Measurements from ENCODE around the gene TRIM65. TPM values are rescaled to one million over a fixed set of nuclear protein-coding genes. Genes with fewer than 3 reads are reported as not detected.
A peak's percentile ranks its signal among the peaks of the same experiment; 100 is the strongest.

The TRIM65 gene
- total and polyA plus RNA-seq, 2 of the 13 experiments (the other 11 are each of a cell fraction or from before 2014, with no cell fraction given): 10.3 to 22.4 TPM

DNA sequence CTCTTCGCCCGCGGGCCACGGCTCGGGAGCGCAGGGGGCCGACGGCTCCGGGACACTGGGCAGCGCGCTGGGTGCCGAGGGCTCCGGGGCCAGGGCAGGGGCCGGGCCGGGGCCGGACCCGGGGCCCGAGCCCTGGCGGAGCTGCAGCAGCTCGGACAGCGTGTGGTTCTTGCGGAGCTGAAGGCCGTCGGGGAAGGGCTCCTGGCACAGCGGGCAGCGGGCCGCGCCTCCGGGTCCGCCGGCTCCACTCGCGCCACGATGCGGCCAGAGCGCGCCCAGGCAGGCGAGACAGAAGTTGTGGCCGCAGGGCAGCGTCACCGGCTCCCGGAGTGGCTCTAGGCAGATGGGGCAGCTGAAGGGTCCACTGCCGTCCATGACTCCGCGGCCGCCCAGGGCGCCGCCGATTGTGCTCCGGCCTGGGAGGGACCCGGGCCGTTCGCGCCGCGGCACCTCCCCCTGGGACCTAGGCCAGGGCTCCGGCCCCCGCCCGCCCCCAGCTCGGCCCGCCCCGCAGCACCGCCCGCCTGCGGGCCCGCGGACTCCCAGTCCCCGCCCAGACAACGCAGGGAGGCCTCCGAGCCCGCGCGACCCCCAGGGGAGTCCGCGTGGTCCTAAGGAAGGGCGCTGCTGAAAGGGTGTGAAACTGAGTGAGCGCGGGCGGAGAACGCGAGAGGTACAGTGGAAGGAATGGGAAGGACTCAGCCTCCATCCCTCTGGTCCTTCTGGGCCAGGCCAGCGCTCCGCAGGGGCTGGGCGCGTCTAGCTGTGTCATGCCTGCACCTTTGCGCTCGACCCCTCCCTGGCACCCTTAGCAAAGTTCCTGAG lies 18.4 kb downstream of the TRIM65 start, which contains the start of gene TRIM47 (continued):
- TF ChIP-seq ZSCAN22 (CRISPR knock-in tag; IDR thresholded peaks at IDR 0.05) (peak; percentile 59; the same call in 1 of the 2 replicates), CBX2 (IDR thresholded peaks at IDR 0.05; ENCODE audit: low read depth, low read length) (no peak), CBX2 (CRISPR knock-in tag; IDR thresholded peaks at IDR 0.05; ENCODE audit: low read depth) (no peak), GPN1 (CRISPR knock-in tag; IDR thresholded peaks at IDR 0.05; ENCODE audit: borderline replicate concordance) (no peak), KLF16 (CRISPR knock-in tag; IDR thresholded peaks at IDR 0.05) (peak in 1 of 2 experiments; percentile 75; a peak in 2 of 4 replicates), ERF (CRISPR knock-in tag; IDR thresholded peaks at IDR 0.05) (peak; percentile 81), MTF2 (CRISPR knock-in tag; IDR thresholded peaks at IDR 0.05; ENCODE audit: borderline replicate concordance) (no peak), ZNF143 (CRISPR knock-in tag; IDR thresholded peaks at IDR 0.05) (peak; percentile 54), ZNF546 (CRISPR knock-in tag; conservative IDR thresholded peaks at IDR 0.05) (peak; percentile 91), ONECUT2 (CRISPR knock-in tag; IDR thresholded peaks at IDR 0.05) (no peak), ZNF292 (CRISPR knock-in tag; IDR thresholded peaks at IDR 0.05; ENCODE audit: borderline replicate concordance, low read depth) (peak; percentile 79; the same call in 1 of the 2 replicates), MAZ (IDR thresholded peaks at IDR 0.05; ENCODE audit: borderline replicate concordance, low read depth, low read length) (peak; percentile 58; the same call in 1 of the 2 replicates), MAZ (CRISPR knock-in tag; IDR thresholded peaks at IDR 0.05; ENCODE audit: low read depth) (no peak; the same call in 1 of the 2 replicates), EHMT2 (IDR thresholded peaks at IDR 0.05; ENCODE audit: borderline replicate concordance, low read depth, low read length) (no peak), ZZZ3 (CRISPR knock-in tag; IDR thresholded peaks at IDR 0.05; ENCODE audit: borderline replicate concordance) (peak; percentile 70; the same call in 1 of the 2 replicates), ZNF549 (CRISPR knock-in tag; IDR thresholded peaks at IDR 0.05) (no peak), ZFAT (CRISPR knock-in tag; conservative IDR thresholded peaks at IDR 0.05) (no peak)
- TF ChIP-seq, protein P1, sequence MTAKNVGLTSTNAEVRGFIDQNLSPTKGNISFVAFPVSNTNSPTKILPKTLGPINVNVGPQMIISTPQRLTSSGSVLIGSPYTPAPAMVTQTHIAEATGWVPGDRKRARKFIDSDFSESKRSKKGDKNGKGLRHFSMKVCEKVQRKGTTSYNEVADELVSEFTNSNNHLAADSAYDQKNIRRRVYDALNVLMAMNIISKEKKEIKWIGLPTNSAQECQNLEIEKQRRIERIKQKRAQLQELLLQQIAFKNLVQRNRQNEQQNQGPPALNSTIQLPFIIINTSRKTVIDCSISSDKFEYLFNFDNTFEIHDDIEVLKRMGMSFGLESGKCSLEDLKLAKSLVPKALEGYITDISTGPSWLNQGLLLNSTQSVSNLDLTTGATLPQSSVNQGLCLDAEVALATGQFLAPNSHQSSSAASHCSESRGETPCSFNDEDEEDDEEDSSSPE (CRISPR knock-in tag; IDR thresholded peaks at IDR 0.05): peak; percentile 87
- TF ChIP-seq, protein P2, sequence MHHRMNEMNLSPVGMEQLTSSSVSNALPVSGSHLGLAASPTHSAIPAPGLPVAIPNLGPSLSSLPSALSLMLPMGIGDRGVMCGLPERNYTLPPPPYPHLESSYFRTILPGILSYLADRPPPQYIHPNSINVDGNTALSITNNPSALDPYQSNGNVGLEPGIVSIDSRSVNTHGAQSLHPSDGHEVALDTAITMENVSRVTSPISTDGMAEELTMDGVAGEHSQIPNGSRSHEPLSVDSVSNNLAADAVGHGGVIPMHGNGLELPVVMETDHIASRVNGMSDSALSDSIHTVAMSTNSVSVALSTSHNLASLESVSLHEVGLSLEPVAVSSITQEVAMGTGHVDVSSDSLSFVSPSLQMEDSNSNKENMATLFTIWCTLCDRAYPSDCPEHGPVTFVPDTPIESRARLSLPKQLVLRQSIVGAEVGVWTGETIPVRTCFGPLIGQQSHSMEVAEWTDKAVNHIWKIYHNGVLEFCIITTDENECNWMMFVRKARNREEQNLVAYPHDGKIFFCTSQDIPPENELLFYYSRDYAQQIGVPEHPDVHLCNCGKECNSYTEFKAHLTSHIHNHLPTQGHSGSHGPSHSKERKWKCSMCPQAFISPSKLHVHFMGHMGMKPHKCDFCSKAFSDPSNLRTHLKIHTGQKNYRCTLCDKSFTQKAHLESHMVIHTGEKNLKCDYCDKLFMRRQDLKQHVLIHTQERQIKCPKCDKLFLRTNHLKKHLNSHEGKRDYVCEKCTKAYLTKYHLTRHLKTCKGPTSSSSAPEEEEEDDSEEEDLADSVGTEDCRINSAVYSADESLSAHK (CRISPR knock-in tag; IDR thresholded peaks at IDR 0.05; ENCODE audit: borderline replicate concordance): 0 out of 2 replicates have a peak, but pooled peaks have one; percentile 7
- TF ChIP-seq, protein P3, sequence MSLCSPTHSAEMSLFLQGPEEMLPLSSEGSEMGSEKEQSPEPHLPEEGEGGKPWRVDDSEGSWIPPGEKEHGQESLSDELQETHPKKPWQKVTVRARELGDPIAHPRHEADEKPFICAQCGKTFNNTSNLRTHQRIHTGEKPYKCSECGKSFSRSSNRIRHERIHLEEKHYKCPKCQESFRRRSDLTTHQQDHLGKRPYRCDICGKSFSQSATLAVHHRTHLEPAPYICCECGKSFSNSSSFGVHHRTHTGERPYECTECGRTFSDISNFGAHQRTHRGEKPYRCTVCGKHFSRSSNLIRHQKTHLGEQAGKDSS (CRISPR knock-in tag; IDR thresholded peaks at IDR 0.05; ENCODE audit: borderline replicate concordance, low read depth): peak; percentile 91; the same call in 1 of the 2 replicates
- TF ChIP-seq, protein P4, sequence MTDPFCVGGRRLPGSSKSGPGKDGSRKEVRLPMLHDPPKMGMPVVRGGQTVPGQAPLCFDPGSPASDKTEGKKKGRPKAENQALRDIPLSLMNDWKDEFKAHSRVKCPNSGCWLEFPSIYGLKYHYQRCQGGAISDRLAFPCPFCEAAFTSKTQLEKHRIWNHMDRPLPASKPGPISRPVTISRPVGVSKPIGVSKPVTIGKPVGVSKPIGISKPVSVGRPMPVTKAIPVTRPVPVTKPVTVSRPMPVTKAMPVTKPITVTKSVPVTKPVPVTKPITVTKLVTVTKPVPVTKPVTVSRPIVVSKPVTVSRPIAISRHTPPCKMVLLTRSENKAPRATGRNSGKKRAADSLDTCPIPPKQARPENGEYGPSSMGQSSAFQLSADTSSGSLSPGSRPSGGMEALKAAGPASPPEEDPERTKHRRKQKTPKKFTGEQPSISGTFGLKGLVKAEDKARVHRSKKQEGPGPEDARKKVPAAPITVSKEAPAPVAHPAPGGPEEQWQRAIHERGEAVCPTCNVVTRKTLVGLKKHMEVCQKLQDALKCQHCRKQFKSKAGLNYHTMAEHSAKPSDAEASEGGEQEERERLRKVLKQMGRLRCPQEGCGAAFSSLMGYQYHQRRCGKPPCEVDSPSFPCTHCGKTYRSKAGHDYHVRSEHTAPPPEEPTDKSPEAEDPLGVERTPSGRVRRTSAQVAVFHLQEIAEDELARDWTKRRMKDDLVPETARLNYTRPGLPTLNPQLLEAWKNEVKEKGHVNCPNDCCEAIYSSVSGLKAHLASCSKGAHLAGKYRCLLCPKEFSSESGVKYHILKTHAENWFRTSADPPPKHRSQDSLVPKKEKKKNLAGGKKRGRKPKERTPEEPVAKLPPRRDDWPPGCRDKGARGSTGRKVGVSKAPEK (CRISPR knock-in tag; IDR thresholded peaks at IDR 0.05; ENCODE audit: borderline replicate concordance): 0 out of 2 replicates have a peak, but pooled peaks have one; percentile 81

Measured in HepG2 (cell line).